ENCODE results near the gene ATG2A.

ATG2A gene

DNA sequence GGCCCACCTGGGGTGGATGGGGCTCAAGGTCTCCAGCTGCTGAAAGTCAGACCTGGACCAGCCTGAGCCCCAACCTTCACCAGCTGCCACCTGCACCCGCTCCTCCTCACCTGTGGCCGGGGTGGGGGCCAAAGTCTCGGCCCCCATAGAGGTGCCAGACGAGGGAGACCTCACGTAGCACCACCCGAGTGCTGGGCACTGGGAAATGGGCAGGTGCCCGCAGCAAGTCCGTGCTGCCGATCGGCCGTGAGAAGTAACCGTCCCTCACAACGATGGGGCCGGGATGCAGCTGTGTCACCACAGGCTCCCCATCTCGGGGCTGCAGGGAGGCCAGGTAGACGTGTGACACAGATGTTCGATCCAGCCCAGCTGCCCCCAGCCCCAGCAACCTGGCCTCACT, 16.2 kb downstream of the ATG2A start:
- no peaks in the 10 kb centered on the region for H3K9me3 ChIP-seq (ENCODE audit: control insufficient read depth, insufficient read depth, low read length)
- H3K36me3 ChIP-seq (ENCODE audit: insufficient read depth, low read length), result no peaks in the 10 kb centered on the region; the same call in 1 of the 2 replicates
- no peaks in the 10 kb centered on the region for H3K4me1 ChIP-seq (ENCODE audit: insufficient read depth, low read length)
- no peak overlapping the region for H3K9ac ChIP-seq (ENCODE audit: low read depth, low read length)

DNA sequence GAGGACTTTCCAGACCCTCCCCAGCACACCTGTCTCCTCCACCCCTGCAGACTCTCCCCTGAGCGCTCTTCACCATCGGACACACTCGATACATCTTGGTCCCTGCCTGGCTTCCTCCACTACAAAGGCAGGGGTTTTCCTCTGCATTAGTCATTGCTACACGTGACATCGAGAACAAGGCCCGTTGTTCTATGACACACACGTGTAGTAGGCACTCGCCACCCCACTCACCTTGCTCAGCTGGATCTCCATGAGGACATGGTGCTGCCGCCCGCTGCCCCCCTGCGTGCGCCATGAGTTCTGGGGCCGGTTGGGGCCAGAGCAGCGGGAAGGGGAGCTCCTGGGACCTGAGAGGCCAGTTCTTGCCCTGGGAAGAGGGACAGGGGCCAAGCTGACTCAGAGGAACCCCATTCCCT, 16.7 kb downstream of the ATG2A start:
- Histone ChIP-seq H3K9ac (ENCODE audit: low read depth, low read length) (no peak overlapping the region), H3K36me3 (ENCODE audit: insufficient read depth, low read length) (no peaks in the 10 kb centered on the region; the same call in 1 of the 2 replicates), H3K4me1 (ENCODE audit: insufficient read depth, low read length) (no peaks in the 10 kb centered on the region), H3K9me3 (ENCODE audit: control insufficient read depth, insufficient read depth, low read length) (no peaks in the 10 kb centered on the region)

DNA sequence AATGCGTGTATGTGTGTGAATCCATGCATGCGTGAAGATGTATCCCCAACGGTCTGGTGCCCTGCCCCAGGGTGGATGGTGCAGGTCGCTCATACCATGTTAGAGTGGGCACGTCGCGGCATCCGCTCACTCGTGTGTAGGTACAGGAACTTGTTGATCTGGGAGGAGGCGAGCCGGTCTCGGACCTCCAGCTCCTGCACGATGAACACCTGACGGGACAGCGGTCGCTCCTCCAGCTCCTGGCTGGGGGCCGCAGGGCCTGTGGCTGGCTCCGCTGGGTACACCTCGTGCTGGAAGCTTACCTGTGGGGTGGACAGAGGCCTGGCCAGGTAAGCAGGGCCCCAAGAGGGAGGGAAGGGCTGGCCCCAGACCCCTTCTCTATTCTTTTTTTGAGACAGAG, 18.5 kb downstream of the ATG2A start:
- Histone ChIP-seq H3K9me3 (ENCODE audit: control insufficient read depth, insufficient read depth, low read length) (no peaks in the 10 kb centered on the region), H3K4me1 (ENCODE audit: insufficient read depth, low read length) (peaks cover 6% of the 10 kb centered on the region; the same call in 1 of the 2 replicates), H3K36me3 (ENCODE audit: insufficient read depth, low read length) (no peaks in the 10 kb centered on the region; the same call in 1 of the 2 replicates), H3K9ac (ENCODE audit: low read depth, low read length) (no peak overlapping the region)

DNA sequence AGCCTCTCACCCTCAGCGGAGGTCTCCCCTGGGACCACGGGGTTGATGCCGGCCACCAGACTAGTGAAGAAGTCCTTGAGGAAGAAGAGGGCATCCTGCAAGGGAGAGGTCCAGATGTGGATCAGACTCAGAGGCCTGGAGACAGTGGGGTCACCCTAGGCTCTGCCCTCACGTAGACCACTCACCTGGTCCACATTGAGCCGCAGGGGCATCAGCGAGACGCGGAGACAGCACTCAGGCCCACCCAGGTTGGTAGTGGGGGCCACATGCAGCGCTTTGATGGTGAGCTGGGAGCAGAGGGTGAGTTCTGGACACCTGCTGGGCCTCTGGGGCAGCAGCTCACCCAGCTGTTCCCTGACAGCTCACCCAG, 18.9 kb downstream of the ATG2A start:
- Histone ChIP-seq H3K36me3 (ENCODE audit: insufficient read depth, low read length) (no peaks in the 10 kb centered on the region), H3K9ac (ENCODE audit: low read depth, low read length) (no peak overlapping the region), H3K9me3 (ENCODE audit: control insufficient read depth, insufficient read depth, low read length) (no peaks in the 10 kb centered on the region), H3K4me1 (ENCODE audit: insufficient read depth, low read length) (peaks cover 6% of the 10 kb centered on the region; the same call in 1 of the 2 replicates)

DNA sequence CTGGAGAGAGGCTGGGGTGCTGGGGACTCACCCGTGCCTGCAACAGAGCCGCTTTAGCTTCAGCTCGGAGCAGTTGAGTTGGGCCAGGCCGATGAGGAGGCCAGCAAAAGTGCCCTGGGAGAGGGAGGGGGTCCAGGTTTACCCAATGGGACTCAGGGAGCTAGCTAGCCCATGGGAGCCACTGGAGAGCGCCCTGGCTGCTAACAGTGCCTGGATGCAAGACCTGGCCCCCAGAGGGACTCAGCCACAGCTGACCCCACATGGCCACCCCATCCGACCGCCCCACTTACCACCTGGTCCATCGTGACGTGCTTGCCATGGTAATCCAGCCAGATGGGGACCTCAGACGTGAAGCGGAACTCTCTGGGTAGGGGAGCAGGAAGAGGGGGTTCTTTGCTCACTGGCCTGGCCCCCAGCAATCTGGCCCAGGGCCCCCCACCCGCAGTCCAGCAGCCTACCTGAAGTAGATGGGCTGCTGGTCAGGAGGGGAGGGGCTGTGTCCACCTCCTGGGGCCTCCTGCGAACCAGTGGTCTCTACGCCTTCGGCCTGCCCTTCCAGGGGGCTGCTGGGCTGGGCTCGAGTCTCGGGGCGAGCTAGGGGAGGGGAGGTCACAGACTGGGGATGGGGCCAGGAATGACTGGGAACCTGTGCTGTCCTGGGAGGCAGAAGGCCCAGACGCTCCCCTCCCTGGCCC, 19.5 kb downstream of the ATG2A start:
- H3K9ac ChIP-seq (ENCODE audit: low read depth, low read length), result no peak overlapping the region
- no peaks in the 10 kb centered on the region for H3K36me3 ChIP-seq (ENCODE audit: insufficient read depth, low read length)
- H3K9me3 ChIP-seq (ENCODE audit: control insufficient read depth, insufficient read depth, low read length), result no peaks in the 10 kb centered on the region
- H3K4me1 ChIP-seq (ENCODE audit: insufficient read depth, low read length), result peaks cover 6% of the 10 kb centered on the region; the same call in 1 of the 2 replicates

DNA sequence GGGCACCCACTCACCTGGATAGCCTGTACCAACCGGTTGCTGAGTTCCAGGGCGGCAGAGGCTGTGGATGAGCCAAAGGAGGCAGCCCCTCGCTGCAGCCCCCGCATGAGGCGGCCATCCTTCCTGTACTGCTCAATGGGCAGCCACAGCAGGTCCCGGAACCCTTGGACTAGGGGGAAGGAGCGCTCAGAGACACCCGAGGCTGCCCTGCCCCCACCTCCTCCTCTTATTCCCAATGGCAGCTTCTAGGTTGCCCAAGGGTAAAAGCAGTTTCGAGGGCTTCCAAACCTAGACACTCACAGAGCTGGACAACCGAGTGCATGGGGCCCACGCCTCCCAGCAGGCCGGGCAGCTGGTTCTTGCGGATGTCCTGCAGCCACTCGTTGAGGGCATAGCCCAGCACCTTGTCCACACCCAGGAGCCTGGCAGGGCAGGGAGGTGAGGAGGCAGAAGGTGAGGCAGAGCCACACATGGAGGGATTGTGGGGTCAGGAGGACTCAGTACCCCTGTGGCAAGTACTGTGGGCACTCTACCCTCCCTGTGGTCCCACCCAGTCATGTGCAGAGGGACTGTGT, 20.5 kb downstream of the ATG2A start:
- Histone ChIP-seq H3K9me3 (ENCODE audit: control insufficient read depth, insufficient read depth, low read length) (no peaks in the 10 kb centered on the region), H3K36me3 (ENCODE audit: insufficient read depth, low read length) (no peaks in the 10 kb centered on the region), H3K4me1 (ENCODE audit: insufficient read depth, low read length) (peaks cover 6% of the 10 kb centered on the region; the same call in 1 of the 2 replicates), H3K9ac (ENCODE audit: low read depth, low read length) (no peak overlapping the region)

DNA sequence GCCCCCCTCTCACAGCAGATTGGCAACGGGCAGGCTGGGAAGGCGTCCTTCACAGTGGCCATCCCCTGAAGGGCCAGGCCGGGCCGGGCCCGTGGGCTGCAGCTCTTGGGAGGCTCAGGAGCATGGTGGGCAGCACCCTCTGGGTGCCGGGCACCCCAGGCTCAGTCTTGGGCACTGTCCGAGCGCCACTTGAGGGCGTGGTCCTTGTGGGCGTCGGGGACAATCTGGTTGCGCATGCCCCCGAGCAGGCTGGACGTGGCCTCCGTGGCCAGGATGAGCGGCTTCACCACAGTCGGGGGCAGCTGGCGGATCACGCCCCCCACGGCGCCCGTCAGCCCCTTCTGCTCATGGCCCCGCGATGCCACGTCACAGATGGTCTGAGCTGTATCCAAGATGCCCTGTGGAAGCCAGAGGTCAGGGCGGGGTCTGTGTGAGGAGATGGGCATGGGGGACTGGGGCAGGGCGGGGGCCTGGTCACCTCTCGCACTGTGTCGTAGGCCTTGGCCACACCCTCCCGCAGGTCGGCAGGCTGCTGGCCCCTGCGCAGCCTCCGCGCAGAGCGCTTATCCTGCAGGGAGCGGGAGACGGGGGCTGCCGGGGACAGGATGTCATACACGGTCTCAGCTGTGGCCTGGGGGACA, 22.1 kb downstream of the ATG2A start:
- H3K36me3 ChIP-seq (ENCODE audit: insufficient read depth, low read length), result no peaks in the 10 kb centered on the region
- peaks cover 6% of the 10 kb centered on the region; the same call in 1 of the 2 replicates for H3K4me1 ChIP-seq (ENCODE audit: insufficient read depth, low read length)
- no peak overlapping the region for H3K9ac ChIP-seq (ENCODE audit: low read depth, low read length)
- no peaks in the 10 kb centered on the region for H3K9me3 ChIP-seq (ENCODE audit: control insufficient read depth, insufficient read depth, low read length)

DNA sequence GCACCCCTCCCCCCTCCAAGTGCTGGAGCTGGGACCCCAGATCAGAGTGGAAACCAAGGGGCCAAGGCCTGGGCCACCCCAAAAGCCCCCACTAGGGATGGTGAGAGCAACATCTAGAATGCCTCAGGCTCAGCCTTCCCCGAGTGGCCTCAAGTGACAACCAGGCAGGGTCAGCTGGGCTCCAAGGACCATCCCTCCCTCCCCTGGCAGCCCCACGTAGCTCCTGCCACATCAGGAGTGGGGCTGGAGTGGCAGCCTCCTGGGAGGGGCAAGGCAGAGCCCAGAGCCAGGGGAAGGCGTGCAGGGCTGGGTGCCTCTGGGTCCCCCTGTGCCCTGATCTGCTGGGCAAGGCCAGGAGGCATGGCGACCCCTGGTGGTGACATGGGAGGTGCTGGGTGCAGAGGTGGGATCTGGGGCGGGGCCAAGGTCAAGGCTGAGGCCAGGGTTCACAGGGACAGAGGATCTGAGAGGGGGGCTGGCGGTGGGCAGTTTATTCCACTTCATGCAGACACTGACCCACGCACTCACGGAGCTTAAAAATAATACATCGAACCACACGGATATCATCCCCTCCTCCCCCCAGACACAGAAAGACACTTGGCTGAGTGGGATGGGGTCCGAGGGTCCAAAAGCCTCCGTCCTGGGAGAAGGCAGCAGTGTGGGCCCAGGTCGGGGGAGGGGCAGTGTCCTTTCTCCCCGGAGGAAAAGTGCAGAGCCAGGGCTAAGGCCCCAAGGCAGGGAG, 22.8 kb downstream of the ATG2A start:
- H3K9ac ChIP-seq (ENCODE audit: low read depth, low read length), result no peak overlapping the region

GRCh38 chr11:64893194-64894069, 23.6 kb downstream of the ATG2A start:
- Histone ChIP-seq H3K9ac (ENCODE audit: low read depth, low read length) (no peak overlapping the region), H3K36me3 (ENCODE audit: insufficient read depth, low read length) (no peaks in the 10 kb centered on the region), H3K4me1 (ENCODE audit: insufficient read depth, low read length) (peaks cover 14% of the 10 kb centered on the region; the same call in 1 of the 2 replicates), H3K9me3 (ENCODE audit: control insufficient read depth, insufficient read depth, low read length) (no peaks in the 10 kb centered on the region)

More for the DNA sequence above, 22.8 kb downstream of the ATG2A start:
- H3K9me3 ChIP-seq (ENCODE audit: control insufficient read depth, insufficient read depth, low read length), result no peaks in the 10 kb centered on the region
- no peaks in the 10 kb centered on the region for H3K36me3 ChIP-seq (ENCODE audit: insufficient read depth, low read length)
- H3K4me1 ChIP-seq (ENCODE audit: insufficient read depth, low read length), result peaks cover 7% of the 10 kb centered on the region; the same call in 1 of the 2 replicates

GRCh38 chr11:64892838-64893193, 24.2 kb downstream of the ATG2A start:
- Histone ChIP-seq H3K9ac (ENCODE audit: low read depth, low read length) (no peak overlapping the region), H3K9me3 (ENCODE audit: control insufficient read depth, insufficient read depth, low read length) (no peaks in the 10 kb centered on the region), H3K4me1 (ENCODE audit: insufficient read depth, low read length) (peaks cover 18% of the 10 kb centered on the region; the same call in 1 of the 2 replicates), H3K36me3 (ENCODE audit: insufficient read depth, low read length) (no peaks in the 10 kb centered on the region)

DNA sequence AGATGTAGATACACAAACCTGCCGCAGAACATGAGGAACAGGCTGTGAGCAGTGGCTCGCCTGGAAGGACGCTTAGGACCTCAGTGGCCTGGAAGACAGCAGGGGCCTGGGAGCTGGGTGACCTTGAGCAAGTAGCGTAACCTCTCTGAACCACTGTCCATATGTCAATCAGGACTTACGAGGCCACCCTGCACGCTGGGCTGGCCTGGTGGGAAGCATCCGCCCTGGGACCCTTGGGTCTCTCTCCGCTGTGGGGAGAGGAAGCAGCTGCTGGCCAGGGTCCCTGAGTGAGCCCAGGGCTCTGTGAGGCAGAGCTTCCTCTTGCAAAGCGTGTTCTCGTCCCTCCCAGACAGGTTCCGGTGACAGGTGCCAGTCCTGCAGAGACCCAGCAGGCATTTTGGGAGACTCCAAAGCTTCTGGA, 24.6 kb downstream of the ATG2A start:
- Histone ChIP-seq H3K36me3 (ENCODE audit: insufficient read depth, low read length) (no peaks in the 10 kb centered on the region), H3K9ac (ENCODE audit: low read depth, low read length) (no peak overlapping the region), H3K4me1 (ENCODE audit: insufficient read depth, low read length) (peaks cover 18% of the 10 kb centered on the region; the same call in 1 of the 2 replicates)

GRCh38 chr11:64891880-64892279, 25.1 kb downstream of the ATG2A start:
- Histone ChIP-seq H3K36me3 (ENCODE audit: insufficient read depth, low read length) (no peaks in the 10 kb centered on the region), H3K9me3 (ENCODE audit: control insufficient read depth, insufficient read depth, low read length) (no peaks in the 10 kb centered on the region), H3K9ac (ENCODE audit: low read depth, low read length) (no peak overlapping the region), H3K4me1 (ENCODE audit: insufficient read depth, low read length) (peaks cover 22% of the 10 kb centered on the region; the same call in 1 of the 2 replicates)

More for the DNA sequence above, 24.6 kb downstream of the ATG2A start:
- H3K9me3 ChIP-seq (ENCODE audit: control insufficient read depth, insufficient read depth, low read length), result no peaks in the 10 kb centered on the region

- no peak overlapping the region for H3K9ac ChIP-seq (ENCODE audit: low read depth, low read length)
- no peaks in the 10 kb centered on the region for H3K36me3 ChIP-seq (ENCODE audit: insufficient read depth, low read length)
- no peaks in the 10 kb centered on the region for H3K9me3 ChIP-seq (ENCODE audit: control insufficient read depth, insufficient read depth, low read length)
- peaks cover 22% of the 10 kb centered on the region; the same call in 1 of the 2 replicates for H3K4me1 ChIP-seq (ENCODE audit: insufficient read depth, low read length)
These were observed 25.7 kb downstream of the ATG2A start for GRCh38 chr11:64891215-64891848.
